Right lobe of liver (tissue), 6 donors: ENCODE data around the gene FAH. TPM values are rescaled to one million over a fixed set of nuclear protein-coding genes. Genes with fewer than 3 reads are reported as not detected.

Experiments used
- ATAC-seq, 4 donors: fragments of 200-7000 bp; cut with Tn5 transposase; one replicate each; pipeline ENCODE4 v1.9.1; 2020; ENCODE audit warnings: mild to moderate bottlenecking in 4 of 4, moderate library complexity in 4 of 4
- DNase-seq, 3 donors: peaks; one replicate each; pipeline ENCODE4 v3.0.0-alpha.2; 2020
- H3K27ac ChIP-seq, 3 donors: fragments of 200-600 bp; one replicate each; pipeline ENCODE4 v1.8.0; 2022
- H3K27me3 ChIP-seq, 2 donors: fragments of 200-600 bp; one replicate each; pipeline ENCODE4 v1.8.0; 2022
- H3K36me3 ChIP-seq, 4 donors: fragments of 200-600 bp; sonication (generic) in 1 of 4; one replicate each; pipeline versions ENCODE4 v1.5.1 to v1.8.0; 2017 to 2022; ENCODE audit warnings: control low read depth in 1 of 4
- H3K4me1 ChIP-seq, 4 donors: fragments of 200-600 bp; sonication (generic) in 1 of 4; one replicate each; pipeline versions ENCODE4 v1.5.1 to v1.8.0; 2017 to 2022; ENCODE audit warnings: control low read depth in 1 of 4
- H3K4me3 ChIP-seq, 3 donors: fragments of 200-600 bp; one replicate each; pipeline ENCODE4 v1.8.0; 2022
- H3K9me3 ChIP-seq, 4 donors: fragments of 200-600 bp; sonication (generic) in 1 of 4; one replicate each; pipeline versions ENCODE4 v1.5.1 to v1.8.0; 2017 to 2022; ENCODE audit warnings: control low read depth in 1 of 4
- CTCF ChIP-seq, 4 donors: fragments of 200-600 bp in 3 of 4; fragments of 450-650 bp in 1 of 4; IDR thresholded peaks; one replicate each; pipeline versions ENCODE4 v1.5.1 to v1.8.0; 2016 to 2022; ENCODE audit warnings: antibody characterized with exemption in 4 of 4, mild to moderate bottlenecking in 2 of 4
- POLR2A ChIP-seq: fragments of 450-650 bp; IDR thresholded peaks from one replicate; pipeline ENCODE4 v1.6.1; 2017; ENCODE audit warnings: antibody characterized with exemption, mild to moderate bottlenecking
- WGBS: methylation state at CpG from one replicate; pipeline ENCODE4 v1.1.6; 2018; ENCODE audit warnings: low coverage, low lambda C conversion rate; ENCODE audit not compliant: insufficient coverage; ENCODE audit errors: missing lambda C conversion rate; 5-methylcytosine and 5-hydroxymethylcytosine counted together
- intact Hi-C, 2 donors: fragments of 100-400 bp; cut with DNase I; formaldehyde crosslinking; loops; one replicate each; pipeline versions ENCODE4 v1.11.2 to v1.14.1; 2022
- long read RNA-seq: library from polyadenylated mRNA; unstranded; transcript quantifications from one replicate; pipeline ENCODE4 v2.0.0, GENCODE V29; 2019
- total RNA-seq, 6 experiments: library from RNA; depleted of rRNA in 2 of 6; stranded (reverse); fragments of >200 nt in 2 of 6; fragmentation: NEBNext Ultra II Directional in 3 of 6; extraction: Animal tissue kit (Norgen Biotek cat#: 25700) in 3 of 6; gene quantifications; one replicate each; pipeline versions ENCODE4 v1.1.0 to v1.2.4, GENCODE V29; 2016 to 2023
- donor health status: DM: no; HTN: yes; CAD: no.
- donor health status: DM: no; HTN: no; CAD: no.
- donor health status: DM: no; HTN: no; CAD: no.
- donor health status: DM: no; HTN: yes; CAD: no.
- donor health status: DM: no; HTN: yes; CAD: no.

FAH gene
- 100 to 1,000 TPM; 164 to 250 (median 219) TPM for total RNA-seq
- long read RNA-seq, transcript FAH-213 (14 exons, 1,549 nt): major isoform, 63 of 80 reads
- long read RNA-seq, partial matches to known transcripts: 8 of 80 reads
- long read RNA-seq, other reads (novel, unspliced or antisense): 4 of 80 reads

DNA sequence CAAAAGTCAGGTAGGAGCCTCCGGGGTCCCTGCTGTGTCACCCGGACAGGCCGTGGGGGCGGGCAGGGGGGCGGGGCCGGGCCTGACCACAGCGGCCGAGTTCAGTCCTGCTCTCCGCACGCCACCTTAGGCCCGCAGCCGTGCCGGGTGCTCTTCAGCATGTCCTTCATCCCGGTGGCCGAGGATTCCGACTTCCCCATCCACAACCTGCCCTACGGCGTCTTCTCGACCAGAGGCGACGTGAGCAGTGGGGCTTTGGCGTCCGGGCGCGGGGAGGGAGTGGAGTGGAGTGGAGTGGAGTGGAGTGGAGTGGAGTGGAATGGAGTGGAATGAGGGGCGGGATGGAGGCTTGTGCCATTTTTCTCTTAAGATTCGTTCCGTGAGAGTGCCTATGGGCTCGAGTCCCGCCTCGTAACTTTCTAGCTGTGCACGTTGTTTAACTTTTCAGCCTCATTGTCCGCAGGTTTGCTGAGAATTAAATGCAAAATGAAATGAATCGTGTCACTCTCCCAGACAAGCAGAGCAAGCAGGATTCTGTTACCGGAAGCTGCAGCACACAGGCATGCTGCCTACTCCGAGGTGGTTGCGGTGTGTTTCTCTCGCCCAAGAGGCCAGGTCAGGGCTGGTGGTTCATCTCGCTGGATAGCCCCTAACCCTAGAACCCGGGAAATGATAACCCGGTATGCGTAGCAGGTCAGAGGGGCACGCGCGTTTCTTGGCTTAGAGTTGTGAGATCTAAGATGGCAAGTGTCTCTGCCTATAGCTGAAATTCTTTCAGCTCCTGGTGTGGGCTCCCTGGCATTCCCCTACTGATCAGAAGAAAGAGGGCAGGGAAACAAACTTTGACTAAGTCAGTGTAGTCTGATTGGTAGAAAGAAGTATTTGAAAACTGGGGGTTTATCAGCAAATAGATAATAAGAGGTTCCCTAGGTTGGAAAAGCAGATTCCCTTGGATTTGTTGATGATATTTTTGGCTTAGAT, at the start of gene FAH:
FAH (plus strand) TSS at position 104 of the 981 bp plus-strand sequence; CDS start at position 160, 56 bp downstream.
- Histone ChIP-seq H3K4me1 (peaks cover 0 to 71% (median 26%) of the 10 kb centered on the region in 4 donors), H3K36me3 (peaks cover 0 to 2% (median 0%) of the 10 kb centered on the region in 4 donors), H3K9me3 (no peaks in the 10 kb centered on the region), H3K27me3 (no peaks in the 10 kb centered on the region), H3K4me3 (peak within 1 kb of the TSS; percentile 62 to 77 (median 73)), H3K27ac (peak within 1 kb of the TSS; percentile 40 to 71 (median 66))
- ATAC-seq (peak; percentile 75 to 85 (median 79)), DNase-seq (no peak)
- TF ChIP-seq POLR2A (peak; percentile 79), CTCF (IDR thresholded peaks at IDR 0.05) (no peak)
- intact Hi-C loops: no loop called here
- under 1% methylated on average over 31 of the region's 45 CpGs for WGBS

- intact Hi-C loops: no loop called here
- no peak for ATAC-seq
- 100% methylated on average over 3 of the region's 3 CpGs for WGBS
- no peaks in the 10 kb centered on the region for H3K36me3 ChIP-seq
- H3K4me3 ChIP-seq: no peak overlapping the region
- H3K4me1 ChIP-seq: peaks cover 0 to 6% (median 0%) of the 10 kb centered on the region in 4 donors
- TF ChIP-seq POLR2A: no peak
- TF ChIP-seq CTCF (IDR thresholded peaks at IDR 0.05): no peak
- H3K9me3 ChIP-seq: no peaks in the 10 kb centered on the region
- no peaks in the 10 kb centered on the region for H3K27me3 ChIP-seq
- DNase-seq: no peak
- H3K27ac ChIP-seq: no peak overlapping the region
Measured at GRCh38 chr15:80105193-80105592, 47.6 kb upstream of the FAH start.

- Histone ChIP-seq H3K4me3 (no peak overlapping the region), H3K9me3 (no peaks in the 10 kb centered on the region), H3K36me3 (no peaks in the 10 kb centered on the region), H3K4me1 (peaks cover 0 to 5% (median 0%) of the 10 kb centered on the region in 4 donors), H3K27me3 (no peaks in the 10 kb centered on the region), H3K27ac (no peak overlapping the region)
- no peak for DNase-seq
- TF ChIP-seq CTCF (IDR thresholded peaks at IDR 0.05) (no peak), POLR2A (no peak)
- WGBS: 65% methylated on average over 1 of the region's 1 CpG
- ATAC-seq: no peak
- intact Hi-C loops: no loop called here
Measured at GRCh38 chr15:80105595-80105994, 47.2 kb upstream of the FAH start.

GRCh38 chr15:80106051-80106450, 46.7 kb upstream of the FAH start:
- no peak for DNase-seq
- Histone ChIP-seq H3K9me3 (no peaks in the 10 kb centered on the region), H3K27ac (no peak overlapping the region), H3K36me3 (no peaks in the 10 kb centered on the region), H3K4me3 (no peak overlapping the region), H3K4me1 (peaks cover 0 to 5% (median 0%) of the 10 kb centered on the region in 4 donors), H3K27me3 (no peaks in the 10 kb centered on the region)
- intact Hi-C loops: no loop called here
- ATAC-seq: no peak
- TF ChIP-seq POLR2A (no peak), CTCF (IDR thresholded peaks at IDR 0.05) (no peak)
- 93% methylated on average over 4 of the region's 4 CpGs for WGBS
